CD14-positive monocyte (primary cell): ENCODE measurements around the gene HMCN1. TPM values are rescaled to one million over a fixed set of nuclear protein-coding genes. Genes with fewer than 3 reads are reported as not detected.

ENCODE experiments used
- DNase-seq, 3 donors: peaks; one replicate each; pipeline ENCODE4 v3.0.0-alpha.2; 2011 to 2022
- H2AFZ ChIP-seq: 2 replicates; pipeline ENCODE4 v1.6.0; 2012; ENCODE audit warnings: mild to moderate bottlenecking, low read depth, low read length, inconsistent platforms; ENCODE audit not compliant: insufficient read depth, poor library complexity, severe bottlenecking
- H3K27ac ChIP-seq, 2 donors: 1 replicate in 1 of 2; 2 replicates in 1 of 2; pipeline ENCODE4 v1.5.1; 2012 to 2013; ENCODE audit warnings: low read length in 2 of 2, control low read depth in 1 of 2, inconsistent platforms in 1 of 2, low read depth in 1 of 2, mild to moderate bottlenecking in 1 of 2
- H3K27me3 ChIP-seq, 2 donors: one replicate each; pipeline versions ENCODE4 v1.6.0 to v1.6.1; 2011 to 2013; ENCODE audit warnings: low read length in 2 of 2; ENCODE audit not compliant: control insufficient read depth in 2 of 2, insufficient read depth in 2 of 2
- H3K36me3 ChIP-seq, 2 donors: replicated peaks in 1 of 2; 1 replicate in 1 of 2; 2 replicates in 1 of 2; pipeline versions ENCODE4 v1.5.1 to v1.6.1; 2012 to 2013; ENCODE audit warnings: low read length in 2 of 2, control low read depth in 1 of 2, inconsistent platforms in 1 of 2, mild to moderate bottlenecking in 1 of 2; ENCODE audit not compliant: insufficient read depth in 2 of 2, control insufficient read depth in 1 of 2
- H3K4me1 ChIP-seq, 2 donors: 1 replicate in 1 of 2; 2 replicates in 1 of 2; pipeline versions ENCODE4 v1.5.1 to v1.6.1; 2012 to 2013; ENCODE audit warnings: low read length in 2 of 2, control low read depth in 1 of 2, inconsistent platforms in 1 of 2, mild to moderate bottlenecking in 1 of 2, moderate library complexity in 1 of 2; ENCODE audit not compliant: insufficient read depth in 2 of 2, control insufficient read depth in 1 of 2
- H3K4me2 ChIP-seq: replicated peaks from 2 replicates; pipeline ENCODE3; 2012; ENCODE audit warnings: low read length, moderate library complexity, mild to moderate bottlenecking; ENCODE audit not compliant: poor library complexity, severe bottlenecking; ENCODE audit errors: extremely low read depth
- H3K4me3 ChIP-seq, 3 experiments: fragments of 200-600 bp in 1 of 3; sonication (generic) in 1 of 3; replicated peaks in 1 of 3; 1 replicate in 2 of 3; 2 replicates in 1 of 3; pipeline ENCODE4 v1.5.1; 2011 to 2013; ENCODE audit warnings: low read length in 3 of 3, mild to moderate bottlenecking in 3 of 3, control low read depth in 2 of 3, low read depth in 2 of 3, inconsistent platforms in 1 of 3, moderate library complexity in 1 of 3
- H3K79me2 ChIP-seq: 2 replicates; pipeline ENCODE4 v1.6.0; 2012; ENCODE audit warnings: mild to moderate bottlenecking, control low read depth, inconsistent platforms, low read length, moderate library complexity; ENCODE audit not compliant: insufficient read depth
- H3K9ac ChIP-seq: 2 replicates; pipeline ENCODE4 v1.6.0; 2017; ENCODE audit warnings: low read length, mild to moderate bottlenecking; ENCODE audit not compliant: insufficient read depth, poor library complexity, severe bottlenecking
- H3K9me3 ChIP-seq, 2 donors: replicated peaks in 1 of 2; 1 replicate in 1 of 2; 2 replicates in 1 of 2; pipeline versions ENCODE4 v1.5.1 to v1.6.1; 2012 to 2013; ENCODE audit warnings: low read length in 2 of 2, control low read depth in 1 of 2; ENCODE audit not compliant: control insufficient read depth in 1 of 2, insufficient read depth in 1 of 2
- H4K20me1 ChIP-seq: 2 replicates; pipeline ENCODE4 v1.6.0; 2012; ENCODE audit warnings: mild to moderate bottlenecking, low read length, control low read depth, moderate library complexity; ENCODE audit not compliant: insufficient read depth
- H3K27ac Mint-ChIP-seq, 7 donors: one replicate each; pipeline ENCODE4 v1.8.0; 2020; ENCODE audit warnings: mild to moderate bottlenecking in 7 of 7, mixed read lengths in 7 of 7, moderate library complexity in 6 of 7, inconsistent platforms in 2 of 7
- H3K27me3 Mint-ChIP-seq, 3 donors: one replicate each; pipeline ENCODE4 v1.8.0; 2021 to 2022; ENCODE audit warnings: low read depth in 3 of 3, mild to moderate bottlenecking in 3 of 3, mixed read lengths in 3 of 3, moderate library complexity in 3 of 3, inconsistent platforms in 1 of 3
- H3K36me3 Mint-ChIP-seq, 2 donors: one replicate each; pipeline ENCODE4 v1.8.0; 2020; ENCODE audit warnings: mixed read lengths in 2 of 2, inconsistent platforms in 1 of 2, mild to moderate bottlenecking in 1 of 2
- H3K4me1 Mint-ChIP-seq: one replicate; pipeline ENCODE4 v1.8.0; 2020; ENCODE audit warnings: mild to moderate bottlenecking, mixed read lengths
- H3K4me3 Mint-ChIP-seq, 2 donors: one replicate each; pipeline ENCODE4 v1.8.0; 2020; ENCODE audit warnings: mild to moderate bottlenecking in 2 of 2, mixed read lengths in 2 of 2, moderate library complexity in 1 of 2
- H3K9me3 Mint-ChIP-seq, 7 donors: one replicate each; pipeline ENCODE4 v1.8.0; 2020 to 2022; ENCODE audit warnings: mixed read lengths in 7 of 7, mild to moderate bottlenecking in 6 of 7, moderate library complexity in 6 of 7, inconsistent platforms in 2 of 7
- CTCF ChIP-seq: fragments of 200-600 bp; IDR thresholded peaks from one replicate; pipeline ENCODE4 v1.8.0; 2022; ENCODE audit warnings: antibody characterized with exemption, mild to moderate bottlenecking
- WGBS: methylation state at CpG from one replicate; pipeline ENCODE4 v1.1.5; 2013; ENCODE audit warnings: missing lambda C conversion rate; ENCODE audit not compliant: insufficient coverage; 5-methylcytosine and 5-hydroxymethylcytosine counted together
- intact Hi-C, 2 donors: fragments of 100-400 bp; cut with micrococcal nuclease; formaldehyde crosslinking; loops; one replicate each; pipeline versions ENCODE4 v1.15.0 to v1.15.1; 2023
- polyA plus RNA-seq, 3 donors: library from polyadenylated mRNA; depleted of rRNA in 1 of 3; unstranded in 2 of 3; stranded (reverse) in 1 of 3; fragments of 300-500 nt in 2 of 3; fragments of >200 nt in 1 of 3; fragmentation: Illumina TruSeq in 2 of 3; gene quantifications; 1 replicate in 2 of 3; 2 replicates in 1 of 3; pipeline ENCODE4 v1.2.3, GENCODE V29; 2012 to 2021

HMCN1 gene
- polyA plus RNA-seq, 3 donors, result not detected

DNA sequence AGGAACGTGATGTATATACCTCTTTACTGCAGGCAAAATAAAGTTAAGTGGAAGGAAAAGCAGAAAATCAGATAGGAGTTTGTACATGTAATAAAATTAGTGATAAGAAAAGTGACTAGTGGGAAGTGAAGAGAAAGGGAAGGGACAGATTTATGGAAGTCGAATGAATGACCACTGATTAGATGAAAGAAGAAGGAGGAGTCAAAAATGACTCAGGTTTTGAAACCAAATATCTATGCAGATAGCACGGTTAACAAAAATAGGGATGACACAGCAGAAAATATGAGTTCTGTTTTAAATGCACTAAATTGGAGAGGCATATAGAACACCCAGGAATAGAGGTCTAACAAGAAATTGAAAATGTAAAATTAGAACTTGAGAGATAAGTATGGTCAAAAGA, 128.0 kb downstream of the HMCN1 start:
- no peak overlapping the region for H3K4me3 Mint-ChIP-seq
- no peak overlapping the region for H3K27ac ChIP-seq
- H3K79me2 ChIP-seq, result no peaks in the 10 kb centered on the region
- no peak for TF ChIP-seq CTCF
- H3K9me3 Mint-ChIP-seq, result peaks cover 0 to 4% (median 0%) of the 10 kb centered on the region in 7 donors
- no peak overlapping the region for H3K4me2 ChIP-seq
- intact Hi-C loops, result no loop called here
- H4K20me1 ChIP-seq, result no peaks in the 10 kb centered on the region
- no peaks in the 10 kb centered on the region for H3K36me3 Mint-ChIP-seq
- H3K27me3 ChIP-seq, result no peaks in the 10 kb centered on the region
- no peaks in the 10 kb centered on the region for H3K9me3 ChIP-seq
- no peak overlapping the region for H3K4me3 ChIP-seq
- H3K9ac ChIP-seq, result no peak overlapping the region
- no peak for DNase-seq
- 50% methylated on average over 1 of the region's 3 CpGs for WGBS
- H3K4me1 Mint-ChIP-seq, result no peaks in the 10 kb centered on the region
- H2AFZ ChIP-seq, result no peak overlapping the region
- no peaks in the 10 kb centered on the region for H3K36me3 ChIP-seq
- H3K4me1 ChIP-seq, result no peaks in the 10 kb centered on the region
- peaks cover 1 to 3% (median 1%) of the 10 kb centered on the region in 3 donors for H3K27me3 Mint-ChIP-seq
- no peak overlapping the region for H3K27ac Mint-ChIP-seq

- Mint-ChIP-seq H3K36me3 (no peaks in the 10 kb centered on the region), H3K4me1 (no peaks in the 10 kb centered on the region), H3K27me3 (peaks cover 1 to 3% (median 1%) of the 10 kb centered on the region in 3 donors), H3K9me3 (peaks cover 0 to 5% (median 0%) of the 10 kb centered on the region in 7 donors), H3K4me3 (no peak overlapping the region), H3K27ac (no peak overlapping the region)
- Histone ChIP-seq H3K27me3 (no peaks in the 10 kb centered on the region), H3K4me2 (no peak overlapping the region), H3K36me3 (no peaks in the 10 kb centered on the region), H3K27ac (no peak overlapping the region), H3K9ac (no peak overlapping the region), H3K4me1 (no peaks in the 10 kb centered on the region), H3K4me3 (no peak overlapping the region), H3K79me2 (no peaks in the 10 kb centered on the region), H3K9me3 (no peaks in the 10 kb centered on the region), H4K20me1 (no peaks in the 10 kb centered on the region), H2AFZ (no peak overlapping the region)
- no peak for TF ChIP-seq CTCF
- DNase-seq, result no peak
- WGBS, result no CpG with 5 or more reads among the region's 5 CpGs
- intact Hi-C loops, result no loop called here
These were observed 130.1 kb downstream of the HMCN1 start for GRCh38 chr1:185864331-185864730.
